GM12878 (cell line): ENCODE results near the gene RNF149. TPM values are rescaled to one million over a fixed set of nuclear protein-coding genes. Genes with fewer than 3 reads are reported as not detected.

Experiments used
- ATAC-seq: fragments of 200-7000 bp; cut with Tn5 transposase; 3 replicates; pipeline ENCODE4 v1.9.1; 2020; ENCODE audit warnings: mild to moderate bottlenecking, moderate library complexity
- BruUV-seq: library from RNA; stranded (reverse); fragments of 400-500 nt; replicated peaks from 2 replicates; lab custom pipeline; 2021; lab: Mats Ljungman, UMichigan
- CTCF ChIA-PET: fragments of 300-600 bp; sonication (Branson Sonifier 250); formaldehyde crosslinking; extraction: SDS; loops from one replicate; lab custom pipeline; 2021; ENCODE audit warnings: inconsistent platforms; lab: Yijun Ruan, JAX
- POLR2A ChIA-PET: fragments of 350-600 bp; formaldehyde crosslinking; extraction: SDS; loops from one replicate; lab custom pipeline; 2021; ENCODE audit warnings: inconsistent platforms; lab: Charles Lee
- RAD21 ChIA-PET: fragments of 300-600 bp; sonication (Branson Sonifier 250); formaldehyde crosslinking; loops from one replicate; lab custom pipeline; 2023; ENCODE audit warnings: antibody characterized with exemption; ENCODE audit not compliant: unreplicated experiment; lab: Charles Lee
- SMC1A ChIA-PET: fragments of 300-600 bp; sonication (Branson Sonifier 250); formaldehyde crosslinking; loops from one replicate; lab custom pipeline; 2023; ENCODE audit not compliant: unreplicated experiment, uncharacterized antibody; lab: Charles Lee
- DNase-seq: peaks from one replicate; pipeline ENCODE4 v3.0.0-alpha.2; 2011; ENCODE audit warnings: low read depth, low spot score
- FAIRE-seq: peaks from 3 replicates; lab custom pipeline; 2011; peaks lifted over from hg19 to GRCh38; lab: Jason Lieb, UNC
- H2AFZ ChIP-seq: 2 replicates; pipeline ENCODE4 v1.6.0; 2011; ENCODE audit warnings: low read depth, low read length, control low read depth; ENCODE audit not compliant: control insufficient read depth
- H3K27ac ChIP-seq: 2 replicates; pipeline ENCODE4 v1.5.1; 2011; ENCODE audit warnings: control low read depth; ENCODE audit not compliant: control insufficient read depth, insufficient read depth
- H3K27me3 ChIP-seq, 2 experiments: replicated peaks in 1 of 2; 2 replicates each; pipeline versions ENCODE4 v1.6.0 to v1.6.1; 2011; ENCODE audit warnings: low read length in 1 of 2; ENCODE audit not compliant: control insufficient read depth in 2 of 2, insufficient read depth in 2 of 2
- H3K36me3 ChIP-seq, 2 experiments: 2 replicates each; pipeline ENCODE4 v1.5.1; 2011; ENCODE audit warnings: low read length in 1 of 2; ENCODE audit not compliant: control insufficient read depth in 2 of 2, insufficient read depth in 2 of 2
- H3K4me1 ChIP-seq: 2 replicates; pipeline ENCODE4 v1.6.1; 2011; ENCODE audit warnings: mild to moderate bottlenecking, low read length, moderate library complexity, mixed read lengths; ENCODE audit not compliant: control insufficient read depth, insufficient read depth
- H3K4me2 ChIP-seq: 2 replicates; pipeline ENCODE4 v1.6.0; 2011; ENCODE audit warnings: control low read depth; ENCODE audit not compliant: control insufficient read depth, insufficient read depth
- H3K4me3 ChIP-seq: fragments of 200-600 bp; sonication (generic); 2 replicates; pipeline ENCODE4 v1.5.1; 2016
- H3K79me2 ChIP-seq: 2 replicates; pipeline ENCODE4 v1.6.0; 2011; ENCODE audit warnings: low read length; ENCODE audit not compliant: control insufficient read depth, insufficient read depth
- H3K9ac ChIP-seq: 2 replicates; pipeline ENCODE4 v1.8.0; 2011; ENCODE audit warnings: low read length, control low read depth, mixed read lengths; ENCODE audit not compliant: control insufficient read depth, insufficient read depth
- H3K9me3 ChIP-seq: replicated peaks from 3 replicates; pipeline ENCODE4 v1.5.1; 2011; ENCODE audit warnings: mild to moderate bottlenecking, low read length; ENCODE audit not compliant: control insufficient read depth, insufficient read depth
- H4K20me1 ChIP-seq: 2 replicates; pipeline ENCODE4 v1.6.0; 2011; ENCODE audit not compliant: control insufficient read depth, insufficient read depth
- CEBPB ChIP-seq, 2 experiments: fragments of 150-350 bp in 1 of 2; IDR thresholded peaks; 2 replicates each; pipeline ENCODE4 v1.6.1; 2012 to 2014; ENCODE audit warnings: low read depth in 2 of 2, low read length in 2 of 2, borderline replicate concordance in 1 of 2, inconsistent platforms in 1 of 2
- CREM ChIP-seq: IDR thresholded peaks from 2 replicates; pipeline ENCODE4 v1.6.1; 2014; ENCODE audit warnings: antibody characterized with exemption, low read depth
- RB1 ChIP-seq: fragments of 450-650 bp; formaldehyde crosslinking; IDR thresholded peaks from 2 replicates; pipeline ENCODE4 v1.6.1; 2017; ENCODE audit warnings: mild to moderate bottlenecking, borderline replicate concordance
- SREBF1 ChIP-seq: IDR thresholded peaks from 2 replicates; pipeline ENCODE4 v1.6.1; 2012; ENCODE audit warnings: mild to moderate bottlenecking, low read length
- SUPT20H ChIP-seq: IDR thresholded peaks from 2 replicates; pipeline ENCODE4 v1.6.1; 2011; ENCODE audit warnings: low read depth, mild to moderate bottlenecking, low read length, moderate library complexity, borderline replicate concordance; ENCODE audit not compliant: control insufficient read depth
- SUZ12 ChIP-seq: fragments of 200-600 bp; sonication (generic); IDR thresholded peaks from one replicate; pipeline ENCODE4 v1.6.1; 2018; ENCODE audit warnings: antibody characterized with exemption, mild to moderate bottlenecking; ENCODE audit not compliant: unreplicated experiment
- WGBS: methylation state at CpG from one replicate; pipeline ENCODE4 v1.1.6; 2016; ENCODE audit warnings: low lambda C conversion rate; ENCODE audit not compliant: insufficient replicate concordance, insufficient coverage; ENCODE audit errors: missing lambda C conversion rate; 5-methylcytosine and 5-hydroxymethylcytosine counted together
- in situ Hi-C: fragments of 300-500 bp; cut with MboI; formaldehyde crosslinking; loops from 9 replicates; pipeline ENCODE4 v1.14.3; 2018; ENCODE audit warnings: mixed read lengths
- intact Hi-C: fragments of 100-400 bp; cut with micrococcal nuclease; formaldehyde crosslinking; loops from one replicate; pipeline ENCODE4 v1.14.2; 2022; ENCODE audit not compliant: unreplicated experiment
- polyA plus RNA-seq, 11 experiments: library from polyadenylated mRNA; depleted of rRNA in 4 of 11; unstranded in 6 of 11; stranded (reverse) in 5 of 11; fragments of >200 nt; fragmentation: Nextera tagmentation in 4 of 11; fragmentation: Illumina TruSeq in 1 of 11; extraction: Ambion mirVana in 4 of 11; extraction: Trizol in 1 of 11; gene quantifications; 1 replicate in 1 of 11; 2 replicates in 10 of 11; pipeline versions ENCODE4 v1.2.1 to v1.2.3, GENCODE V29; 2011 to 2016; ENCODE audit warnings: inconsistent platforms in 2 of 11, missing spikeins in 2 of 11, low read depth in 1 of 11
- total RNA-seq, 4 experiments: library from RNA; depleted of rRNA in 3 of 4; stranded (reverse); fragments of >200 nt in 3 of 4; fragmentation: Illumina TruSeq in 1 of 4; extraction: Trizol in 1 of 4; gene quantifications; 2 replicates each; pipeline versions ENCODE4 v1.2.1 to v1.2.3, GENCODE V29; 2013 to 2021

Gene RNF149
- total and polyA plus RNA-seq, 10 of the 15 experiments (the other 5 are each of a cell fraction or from before 2014, with no cell fraction given): 5.2 to 38.4 (median 16.3) TPM

GRCh38 chr2:101348883-101349282 lies 40.4 kb upstream of the RNF149 start:
- no peak for FAIRE-seq
- in situ Hi-C loops: loop anchor here (10.0 kb wide), 1 partner anchor 476 kb away; no protein-coding TSS in a partner anchor
- WGBS: 91% methylated on average over 1 of the region's 1 CpG

GRCh38 chr2:101346909-101347308 lies 38.4 kb upstream of the RNF149 start:
- 87% methylated on average over 3 of the region's 3 CpGs for WGBS
- Histone ChIP-seq H3K9ac (no peak overlapping the region), H4K20me1 (no peaks in the 10 kb centered on the region), H3K27ac (no peak overlapping the region), H3K9me3 (no peaks in the 10 kb centered on the region), H2AFZ (no peak overlapping the region), H3K4me3 (no peak overlapping the region), H3K79me2 (no peaks in the 10 kb centered on the region), H3K36me3 (no peaks in the 10 kb centered on the region), H3K4me2 (no peak overlapping the region), H3K4me1 (no peaks in the 10 kb centered on the region), H3K27me3 (no peaks in the 10 kb centered on the region; a peak in 2 of 4 replicates)
- ChIA-PET SMC1A (interaction anchor here (1.1 kb wide), 1 partner anchor 15 kb away, joined by 4 read pairs; no protein-coding TSS in a partner anchor), RAD21 (no interaction called here), POLR2A (no interaction called here), CTCF (interaction anchor here (0.6 to 1.7 kb wide), 4 partner anchors 379 to 527 kb away, joined by 3 to 6 read pairs (median 4); no protein-coding TSS in a partner anchor)
- BruUV-seq: no TSS peak
- DNase-seq: no peak
- ATAC-seq: no peak
- in situ Hi-C loops: loop anchor here (10.0 kb wide), 1 partner anchor 478 kb away; no protein-coding TSS in a partner anchor
- intact Hi-C loops: loop anchor here (10.0 kb wide), 1 partner anchor 528 kb away; no protein-coding TSS in a partner anchor
- FAIRE-seq: no peak
- TF ChIP-seq SUZ12 (no peak), SUPT20H (no peak), RB1 (no peak), SREBF1 (no peak), CREM (no peak)

More at GRCh38 chr2:101348883-101349282, 40.4 kb upstream of the RNF149 start:
- POLR2A ChIA-PET: no interaction called here
- ATAC-seq (no peak), DNase-seq (no peak)
- BruUV-seq: no TSS peak
- Histone ChIP-seq H3K4me3 (no peak overlapping the region), H3K9me3 (no peaks in the 10 kb centered on the region), H3K4me1 (no peaks in the 10 kb centered on the region), H3K27ac (no peak overlapping the region), H3K27me3 (no peaks in the 10 kb centered on the region; a peak in 2 of 4 replicates), H3K9ac (no peak overlapping the region), H2AFZ (no peak overlapping the region), H3K4me2 (no peak overlapping the region), H3K79me2 (no peaks in the 10 kb centered on the region), H4K20me1 (no peaks in the 10 kb centered on the region), H3K36me3 (no peaks in the 10 kb centered on the region)
- TF ChIP-seq CEBPB (IDR thresholded peaks at IDR 0.05; ENCODE audit: borderline replicate concordance in 1 of 2, low read depth in 2 of 2, low read length in 2 of 2): no peak
- SMC1A ChIA-PET: interaction anchor here (0.9 to 1.5 kb wide), 3 partner anchors 9 to 108 kb away, joined by 3 to 4 read pairs (median 3); no protein-coding TSS in a partner anchor
- RAD21 ChIA-PET: interaction anchor here (1.0 to 1.1 kb wide), 2 partner anchors 14 to 68 kb away, joined by 3 to 4 read pairs; no protein-coding TSS in a partner anchor
- CTCF ChIA-PET: interaction anchor here (0.7 to 1.9 kb wide), 7 partner anchors 9 to 473 kb away, joined by 3 to 7 read pairs (median 4); no protein-coding TSS in a partner anchor
- intact Hi-C loops: loop anchor here (10.0 kb wide), 1 partner anchor 526 kb away; no protein-coding TSS in a partner anchor
